Fibroblast of the aortic adventitia (primary cell): ENCODE data around the gene RNPS1. TPM values are rescaled to one million over a fixed set of nuclear protein-coding genes. Genes with fewer than 3 reads are reported as not detected.

ENCODE experiments used
- DNase-seq: peaks from one replicate; pipeline ENCODE4 v3.0.0-alpha.2; 2010; ENCODE audit warnings: low read depth
- H3K4me3 ChIP-seq: 2 replicates; pipeline ENCODE4 v1.5.1; 2011; ENCODE audit warnings: low read depth, mild to moderate bottlenecking, control low read depth, low read length, moderate library complexity
- total RNA-seq: library from RNA; depleted of rRNA; stranded (reverse); fragments of >200 nt; gene quantifications from 2 replicates; pipeline ENCODE4 v1.2.3, GENCODE V29; 2012; ENCODE audit warnings: low replicate concordance
- TF ChIP-seq, protein P1 (sequence below): IDR thresholded peaks from 2 replicates; pipeline ENCODE4 v1.5.1; 2011; ENCODE audit warnings: mild to moderate bottlenecking, low read length, control low read depth, inconsistent platforms; ENCODE audit not compliant: insufficient read depth

RNPS1 gene
- total RNA-seq, 1 donor: 94.7 TPM

GRCh38 chr16:2253293-2253692, 14.6 kb downstream of the RNPS1 start:
- no peak overlapping the region for H3K4me3 ChIP-seq
- DNase-seq: no peak
- TF ChIP-seq, protein P1, sequence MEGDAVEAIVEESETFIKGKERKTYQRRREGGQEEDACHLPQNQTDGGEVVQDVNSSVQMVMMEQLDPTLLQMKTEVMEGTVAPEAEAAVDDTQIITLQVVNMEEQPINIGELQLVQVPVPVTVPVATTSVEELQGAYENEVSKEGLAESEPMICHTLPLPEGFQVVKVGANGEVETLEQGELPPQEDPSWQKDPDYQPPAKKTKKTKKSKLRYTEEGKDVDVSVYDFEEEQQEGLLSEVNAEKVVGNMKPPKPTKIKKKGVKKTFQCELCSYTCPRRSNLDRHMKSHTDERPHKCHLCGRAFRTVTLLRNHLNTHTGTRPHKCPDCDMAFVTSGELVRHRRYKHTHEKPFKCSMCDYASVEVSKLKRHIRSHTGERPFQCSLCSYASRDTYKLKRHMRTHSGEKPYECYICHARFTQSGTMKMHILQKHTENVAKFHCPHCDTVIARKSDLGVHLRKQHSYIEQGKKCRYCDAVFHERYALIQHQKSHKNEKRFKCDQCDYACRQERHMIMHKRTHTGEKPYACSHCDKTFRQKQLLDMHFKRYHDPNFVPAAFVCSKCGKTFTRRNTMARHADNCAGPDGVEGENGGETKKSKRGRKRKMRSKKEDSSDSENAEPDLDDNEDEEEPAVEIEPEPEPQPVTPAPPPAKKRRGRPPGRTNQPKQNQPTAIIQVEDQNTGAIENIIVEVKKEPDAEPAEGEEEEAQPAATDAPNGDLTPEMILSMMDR: no peak

DNA sequence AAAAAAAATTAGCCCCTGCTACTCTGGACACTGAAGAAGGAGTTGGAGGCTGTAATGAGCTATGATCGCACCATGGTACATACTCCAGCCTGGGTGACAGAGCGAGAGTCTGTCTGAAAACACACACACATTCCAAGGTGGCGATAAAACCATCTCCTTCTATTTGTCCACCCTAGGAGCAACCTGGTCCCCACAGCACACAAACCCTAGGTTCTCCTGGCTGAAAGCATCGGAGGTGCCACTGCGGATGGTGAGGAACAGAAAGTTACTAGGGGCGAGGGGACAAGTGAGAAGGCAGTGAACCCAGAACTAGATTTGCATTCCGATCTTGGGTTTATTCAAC, 15.1 kb downstream of the RNPS1 start:
- no peak for DNase-seq
- TF ChIP-seq, protein P1: no peak
- no peak overlapping the region for H3K4me3 ChIP-seq

GRCh38 chr16:2251296-2252111, 16.4 kb downstream of the RNPS1 start, which contains the start of gene ECI1:
TSS of gene ECI1 (minus strand) at chr16:2251587. CDS start at chr16:2251566, 21 bp downstream.
- peak within 1 kb of the TSS; percentile 67 for H3K4me3 ChIP-seq
- DNase-seq: peak; percentile 95
- TF ChIP-seq, protein P1: peak; percentile 65

DNA sequence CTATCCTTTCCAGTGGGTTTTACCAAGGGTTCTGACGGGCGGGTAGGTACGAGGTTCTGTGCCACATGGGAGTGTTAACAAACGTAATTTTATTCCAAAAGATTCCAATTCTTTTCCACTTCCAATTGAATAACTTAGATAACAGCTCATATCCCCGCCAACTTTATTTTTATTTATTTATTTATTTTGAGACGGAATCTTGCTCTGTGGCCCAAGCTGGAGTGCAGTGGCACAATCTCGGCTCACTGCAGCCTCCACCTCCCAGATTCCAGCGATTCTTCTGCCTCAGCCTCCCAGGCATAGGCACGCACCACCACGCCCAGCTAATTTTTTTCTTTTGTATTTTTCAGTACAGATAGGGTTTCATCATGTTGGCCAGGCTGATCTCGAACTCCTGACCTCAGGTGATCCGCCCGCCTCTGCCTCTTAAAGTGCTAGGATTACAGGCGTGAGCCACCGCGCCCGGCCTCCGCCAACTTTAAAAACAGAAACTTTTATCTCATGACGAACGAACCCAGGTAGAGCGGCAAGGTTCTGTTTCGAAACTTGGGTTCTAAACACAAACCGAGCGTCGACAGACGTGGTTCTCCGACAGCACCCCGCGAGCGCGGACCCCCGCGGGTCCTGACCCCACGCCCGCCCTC, 17.2 kb downstream of the RNPS1 start:
- H3K4me3 ChIP-seq: peak overlapping the region; percentile 67
- TF ChIP-seq, protein P1: no peak
- peak; percentile 55 for DNase-seq

DNA sequence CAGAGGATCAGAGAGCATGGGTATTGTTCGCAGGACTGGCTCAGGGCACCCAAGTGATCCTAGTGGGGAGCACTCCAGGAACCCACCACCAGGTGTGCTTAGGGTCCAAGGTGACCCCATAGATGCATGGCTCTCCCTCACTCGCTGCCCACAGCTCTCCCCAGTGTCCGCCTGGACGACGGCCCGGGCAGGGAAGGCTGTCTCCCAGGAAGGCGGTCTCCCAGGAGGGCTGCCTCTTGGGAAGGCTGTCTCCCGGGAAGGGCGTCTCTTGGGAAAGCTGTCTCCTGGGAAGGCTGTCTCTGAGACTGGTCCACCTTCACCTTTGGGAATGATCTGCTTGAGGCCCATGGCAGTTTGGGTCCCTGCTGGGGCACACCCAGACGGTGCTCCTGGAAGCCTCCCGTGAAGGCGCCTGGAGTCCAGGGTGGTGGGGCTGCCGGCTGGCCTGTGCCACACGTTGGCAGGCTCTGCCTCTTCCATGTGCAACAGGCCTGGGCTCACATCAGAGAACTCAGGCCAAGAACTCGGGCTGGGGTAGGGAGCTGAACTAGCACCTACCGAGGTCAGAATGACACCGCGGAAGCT, 21.5 kb downstream of the RNPS1 start:
- TF ChIP-seq, protein P1: no peak
- no peak overlapping the region for H3K4me3 ChIP-seq
- no peak for DNase-seq

DNA sequence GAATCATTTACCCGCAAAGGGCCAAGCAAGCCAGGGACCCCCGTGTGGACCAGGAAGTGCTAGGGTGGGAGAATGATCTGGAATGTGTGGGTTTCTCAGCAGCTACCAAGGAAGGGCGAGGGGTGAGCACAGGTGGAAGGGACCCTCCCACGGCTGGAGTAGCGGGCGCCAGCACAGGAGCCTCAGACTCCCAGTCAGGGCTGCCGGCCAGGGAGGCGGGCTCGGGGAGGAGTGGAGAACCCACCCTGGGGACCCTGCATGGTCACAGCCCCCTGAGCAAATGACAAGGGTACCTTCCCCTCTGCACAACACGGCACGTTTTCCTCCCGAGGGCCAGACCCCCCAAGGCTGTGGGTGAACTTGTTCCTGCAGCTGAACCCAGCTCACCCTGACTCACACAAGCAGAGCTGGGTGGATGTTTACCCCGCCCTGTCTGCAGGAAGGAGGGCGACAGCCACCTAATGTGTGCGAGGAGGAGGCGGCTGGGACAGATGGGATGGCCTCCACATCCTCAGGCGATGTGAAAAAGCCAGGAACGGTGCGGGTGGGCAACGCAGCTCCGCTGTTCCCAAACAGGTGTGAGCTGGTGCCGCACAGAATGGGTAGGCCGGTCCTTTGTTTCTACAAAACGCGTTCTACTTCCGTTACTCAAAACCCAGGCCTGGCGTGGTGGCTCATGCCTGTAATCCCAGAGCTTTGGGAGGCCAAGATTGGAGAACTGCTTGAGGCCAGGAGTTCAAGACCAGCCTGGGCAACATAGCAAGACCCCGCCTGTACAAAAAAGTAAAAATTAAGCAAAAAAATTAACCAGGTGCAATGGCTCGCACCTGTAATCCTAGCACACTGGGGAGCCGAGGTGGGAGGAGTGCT, 22.8 kb downstream of the RNPS1 start:
- TF ChIP-seq, protein P1: no peak
- no peak for DNase-seq
- H3K4me3 ChIP-seq: no peak overlapping the region
